Calu3 (cell line): Measurements from ENCODE around the gene ECE2. TPM values are rescaled to one million over a fixed set of nuclear protein-coding genes. Genes with fewer than 3 reads are reported as not detected.

ENCODE experiments used
- BruUV-seq: library from RNA; stranded (reverse); fragments of 400-500 nt; replicated peaks from 2 replicates; lab custom pipeline; 2021; lab: Mats Ljungman, UMichigan
- CTCF ChIA-PET: fragments of 300-600 bp; sonication (Branson Sonifier 250); formaldehyde crosslinking; loops from one replicate; lab custom pipeline; 2022; ENCODE audit warnings: antibody characterized with exemption; lab: Charles Lee
- DNase-seq: peaks from one replicate; pipeline ENCODE4 v3.0.0; 2022
- H3K27ac Mint-ChIP-seq: one replicate; pipeline ENCODE4 v1.8.0; 2022; ENCODE audit warnings: mixed read lengths; ENCODE audit not compliant: unreplicated experiment
- H3K27me3 Mint-ChIP-seq: one replicate; pipeline ENCODE4 v1.8.0; 2022; ENCODE audit warnings: mixed read lengths; ENCODE audit not compliant: unreplicated experiment
- H3K36me3 Mint-ChIP-seq: one replicate; pipeline ENCODE4 v1.8.0; 2022; ENCODE audit warnings: mild to moderate bottlenecking, moderate library complexity, mixed read lengths; ENCODE audit not compliant: insufficient read depth, unreplicated experiment
- H3K4me1 Mint-ChIP-seq: one replicate; pipeline ENCODE4 v1.8.0; 2022; ENCODE audit warnings: mild to moderate bottlenecking, low read depth, mixed read lengths; ENCODE audit not compliant: unreplicated experiment
- H3K4me3 Mint-ChIP-seq: one replicate; pipeline ENCODE4 v1.8.0; 2022; ENCODE audit warnings: mild to moderate bottlenecking, low read depth, moderate library complexity, mixed read lengths; ENCODE audit not compliant: unreplicated experiment
- H3K9me3 Mint-ChIP-seq: one replicate; pipeline ENCODE4 v1.8.0; 2022; ENCODE audit warnings: low read depth, mixed read lengths; ENCODE audit not compliant: unreplicated experiment
- CTCF ChIP-seq: fragments of 200-600 bp; IDR thresholded peaks from one replicate; pipeline ENCODE4 v1.8.0; 2022; ENCODE audit warnings: antibody characterized with exemption; ENCODE audit not compliant: unreplicated experiment
- intact Hi-C: fragments of 100-400 bp; cut with micrococcal nuclease; formaldehyde crosslinking; loops from one replicate; pipeline ENCODE4 v1.10.0; 2022; ENCODE audit not compliant: unreplicated experiment
- total RNA-seq: library from RNA; stranded (reverse); gene quantifications from 2 replicates; pipeline ENCODE4 v1.2.3, GENCODE V29; 2022

ECE2 gene
- total RNA-seq, 1 experiment from 2014 or later = not detected

DNA sequence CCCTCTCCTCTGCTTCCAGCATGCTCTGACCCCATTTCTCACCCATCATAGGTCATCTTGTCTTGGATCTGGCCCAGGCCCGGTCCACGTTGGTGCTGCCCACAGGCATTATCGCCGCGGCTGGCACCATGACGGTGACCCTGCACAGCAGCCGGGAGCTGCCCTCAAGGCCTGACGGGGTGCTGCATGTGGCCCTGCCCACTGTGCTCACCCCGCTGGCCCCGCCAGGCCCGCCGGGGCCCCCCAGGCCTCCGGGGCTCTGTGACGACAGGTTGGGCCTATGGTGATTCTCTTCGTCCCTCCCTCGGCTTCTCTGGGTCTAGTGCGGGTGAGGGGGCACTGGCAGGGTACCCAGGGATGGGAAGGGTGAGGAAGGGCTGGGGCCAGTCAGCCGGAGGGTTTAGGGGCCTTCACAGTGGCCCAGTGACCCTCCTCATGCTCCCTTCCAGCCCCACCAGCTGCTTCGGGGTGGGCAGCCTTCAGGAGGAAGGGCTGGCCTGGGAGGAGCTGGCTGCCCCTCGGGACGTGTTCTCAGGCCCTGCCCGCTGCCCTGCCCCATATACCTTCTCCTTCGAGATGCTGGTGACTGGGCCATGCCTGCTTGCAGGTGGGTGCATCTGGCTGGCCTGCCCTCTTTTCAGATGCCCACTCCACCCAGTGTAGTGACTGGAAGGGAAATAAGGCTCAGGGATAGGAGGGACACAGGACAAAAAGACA lies 42.5 kb upstream of the ECE2 start:
- Mint-ChIP-seq H3K9me3 (no peaks in the 10 kb centered on the region), H3K36me3 (peaks cover 8% of the 10 kb centered on the region), H3K4me1 (peaks cover 11% of the 10 kb centered on the region), H3K4me3 (no peak overlapping the region), H3K27ac (no peak overlapping the region), H3K27me3 (peaks cover 57% of the 10 kb centered on the region)
- TF ChIP-seq CTCF = no peak
- no TSS peak for BruUV-seq
- no peak for DNase-seq
- intact Hi-C loops = no loop called here
- CTCF ChIA-PET = interaction anchor here (0.5 to 0.7 kb wide), 3 partner anchors 30 to 1579 kb away, joined by 3 to 5 read pairs (median 4); no protein-coding TSS in a partner anchor

DNA sequence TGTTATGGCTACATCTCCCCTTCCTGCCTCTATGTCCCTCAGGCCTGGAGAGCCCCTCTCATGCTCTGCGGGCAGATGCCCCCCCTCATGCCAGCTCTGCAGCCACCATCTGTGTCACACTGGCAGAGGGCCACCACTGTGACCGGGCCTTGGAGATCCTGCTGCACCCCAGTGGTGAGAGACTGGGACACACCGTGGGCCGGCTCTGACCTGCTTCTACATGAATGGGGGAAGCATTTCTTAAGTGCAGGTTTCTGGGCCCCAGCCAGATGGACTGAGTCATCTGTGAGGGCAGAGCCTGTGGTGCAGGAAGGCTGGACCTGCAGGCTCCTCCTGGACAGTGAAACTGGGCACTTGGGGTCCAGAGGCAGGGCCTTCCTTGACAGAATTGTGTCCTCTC lies 41.6 kb upstream of the ECE2 start:
- CTCF ChIA-PET = interaction anchor here (0.6 to 0.7 kb wide), 2 partner anchors 29 to 89 kb away, joined by 3 to 5 read pairs; no protein-coding TSS in a partner anchor

DNA sequence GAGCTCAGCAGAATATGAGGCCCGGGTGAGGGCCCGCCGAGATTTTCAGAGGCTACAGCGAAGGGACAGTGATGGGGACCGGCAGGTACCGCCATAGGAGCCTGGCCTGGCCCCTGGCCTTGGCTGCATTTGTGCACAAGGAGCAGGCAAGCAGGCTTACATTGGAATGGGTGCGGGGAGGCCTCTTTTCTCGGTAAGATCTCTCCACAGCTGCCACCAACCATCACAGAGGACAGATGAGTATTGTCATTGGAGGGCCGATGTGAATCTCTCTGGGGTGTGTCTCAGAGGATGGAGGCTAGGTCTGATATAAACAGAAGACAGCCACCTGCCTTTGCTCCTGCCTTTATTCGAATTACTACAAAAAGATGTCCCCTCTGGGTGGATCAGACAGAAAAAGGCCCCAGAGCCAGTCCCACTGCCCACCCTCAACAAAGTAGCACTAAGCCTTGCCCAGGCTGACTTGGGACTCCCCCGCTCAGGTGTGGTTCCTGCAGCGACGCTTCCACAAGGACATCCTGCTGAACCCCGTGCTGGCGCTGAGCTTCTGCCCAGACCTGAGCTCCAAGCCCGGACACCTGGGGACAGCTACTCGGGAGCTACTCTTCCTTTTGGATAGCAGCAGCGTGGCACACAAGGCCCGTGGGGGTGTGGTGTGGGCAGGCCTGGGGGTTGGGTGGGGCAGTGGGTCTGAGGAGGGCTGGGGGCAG lies 41.0 kb upstream of the ECE2 start:
- intact Hi-C loops = loop anchor here (2.0 kb wide), 1 partner anchor 48 kb away; the partner anchor contains the start of gene ABCF3
- DNase-seq = no peak
- H3K36me3 Mint-ChIP-seq = peaks cover 8% of the 10 kb centered on the region
- no peaks in the 10 kb centered on the region for H3K9me3 Mint-ChIP-seq
- BruUV-seq = no TSS peak
- peaks cover 60% of the 10 kb centered on the region for H3K27me3 Mint-ChIP-seq
- peaks cover 11% of the 10 kb centered on the region for H3K4me1 Mint-ChIP-seq
- no peak overlapping the region for H3K4me3 Mint-ChIP-seq
- TF ChIP-seq CTCF = no peak
- CTCF ChIA-PET = no interaction called here
- H3K27ac Mint-ChIP-seq = no peak overlapping the region

More for the DNA sequence above, 41.6 kb upstream of the ECE2 start:
- Mint-ChIP-seq H3K4me1 (peaks cover 11% of the 10 kb centered on the region), H3K27me3 (peaks cover 57% of the 10 kb centered on the region), H3K9me3 (no peaks in the 10 kb centered on the region), H3K36me3 (peaks cover 8% of the 10 kb centered on the region), H3K4me3 (no peak overlapping the region), H3K27ac (no peak overlapping the region)
- no TSS peak for BruUV-seq
- DNase-seq = peak; percentile 98
- intact Hi-C loops = loop anchor here (2.0 kb wide), 1 partner anchor 47 kb away; the partner anchor contains the start of gene ABCF3
- TF ChIP-seq CTCF = peak; percentile 67

DNA sequence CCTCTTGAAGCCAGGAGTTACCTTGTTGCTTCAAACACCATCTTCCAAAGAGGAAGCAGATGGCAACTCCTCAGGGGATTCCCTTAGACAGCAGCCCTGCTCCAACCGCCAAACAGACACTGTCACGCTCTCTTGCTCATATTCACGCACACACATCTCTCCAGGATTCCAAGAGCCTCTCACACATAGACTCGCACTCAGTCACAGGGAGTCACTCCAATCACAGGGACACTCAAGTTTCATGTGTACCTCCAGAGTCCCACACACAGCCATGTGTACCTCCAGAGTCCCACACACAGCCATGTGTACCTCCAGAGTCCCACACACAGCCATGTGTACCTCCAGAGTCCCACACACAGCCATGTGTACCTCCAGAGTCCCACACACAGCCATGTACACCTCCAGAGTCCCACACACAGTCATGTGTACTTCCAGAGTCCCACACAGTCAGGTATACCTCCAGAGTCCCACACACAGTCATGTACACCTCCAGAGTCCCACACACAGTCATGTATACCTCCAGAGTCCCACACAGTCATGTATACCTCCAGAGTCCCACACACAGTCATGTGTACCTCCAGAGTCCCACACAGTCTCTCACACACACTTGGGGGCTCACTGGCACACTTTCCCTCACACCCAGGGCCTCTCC lies 40.3 kb upstream of the ECE2 start:
- DNase-seq = no peak
- Mint-ChIP-seq H3K36me3 (peaks cover 8% of the 10 kb centered on the region), H3K27me3 (peaks cover 64% of the 10 kb centered on the region), H3K4me3 (no peak overlapping the region), H3K4me1 (peaks cover 11% of the 10 kb centered on the region), H3K27ac (no peak overlapping the region), H3K9me3 (no peaks in the 10 kb centered on the region)
- no peak for TF ChIP-seq CTCF
- CTCF ChIA-PET = interaction anchor here (0.5 kb wide), 1 partner anchor 33 kb away, joined by 3 read pairs; no protein-coding TSS in a partner anchor
- BruUV-seq = no TSS peak
- intact Hi-C loops = loop anchor here (2.0 kb wide), 1 partner anchor 49 kb away; the partner anchor contains the start of gene ABCF3
